Psoas muscle (tissue), 8 donors: ENCODE results near the gene TRPM2. TPM values are rescaled to one million over a fixed set of nuclear protein-coding genes. Genes with fewer than 3 reads are reported as not detected.

Source experiments
- ATAC-seq, 4 donors: fragments of 200-7000 bp; cut with Tn5 transposase; one replicate each; pipeline ENCODE4 v1.9.1; 2020; ENCODE audit warnings: moderate library complexity in 3 of 4, mild to moderate bottlenecking in 2 of 4
- DNase-seq, 2 donors: peaks; one replicate each; pipeline ENCODE4 v3.0.0-alpha.2; 2020
- H3K27ac ChIP-seq: fragments of 200-600 bp; one replicate; pipeline ENCODE4 v1.8.0; 2022
- H3K27me3 ChIP-seq, 3 donors: fragments of 200-600 bp in 1 of 3; one replicate each; pipeline versions ENCODE4 v1.6.1 to v1.8.0; 2013 to 2022; ENCODE audit warnings: low read length in 2 of 3, mild to moderate bottlenecking in 2 of 3, moderate library complexity in 1 of 3; ENCODE audit not compliant: insufficient read depth in 3 of 3
- H3K36me3 ChIP-seq, 2 donors: fragments of 200-600 bp in 1 of 2; one replicate each; pipeline versions ENCODE4 v1.6.1 to v1.8.0; 2013 to 2022; ENCODE audit warnings: low read depth in 1 of 2, mild to moderate bottlenecking in 1 of 2, moderate library complexity in 1 of 2; ENCODE audit not compliant: insufficient read depth in 1 of 2
- H3K4me1 ChIP-seq: fragments of 200-600 bp; one replicate; pipeline ENCODE4 v1.8.0; 2022
- H3K4me3 ChIP-seq: fragments of 200-600 bp; one replicate; pipeline ENCODE4 v1.8.0; 2022; ENCODE audit warnings: mild to moderate bottlenecking
- H3K9me3 ChIP-seq: fragments of 200-600 bp; one replicate; pipeline ENCODE4 v1.8.0; 2022
- WGBS, 3 donors: extraction: QIAGEN DNeasy Blood & Tissue Kit; methylation state at CpG; one replicate each; pipeline versions ENCODE4 v1.1.6 to v1.1.7; 2013; 5-methylcytosine and 5-hydroxymethylcytosine counted together
- intact Hi-C, 2 donors: fragments of 100-400 bp; cut with DNase I; formaldehyde crosslinking; loops; one replicate each; pipeline versions ENCODE4 v1.11.0 to v1.14.2; 2022
- polyA plus RNA-seq, 3 donors: library from polyadenylated mRNA; stranded (reverse); fragments of 200-250 nt; gene quantifications; one replicate each; pipeline ENCODE4 v1.2.3, GENCODE V29; 2013
- total RNA-seq, 4 donors: library from RNA; stranded (reverse); fragmentation: NEBNext Ultra II Directional in 2 of 4; extraction: Animal tissue kit (Norgen Biotek cat#: 25700) in 2 of 4; gene quantifications; one replicate each; pipeline versions ENCODE4 v1.2.1 to v1.2.4, GENCODE V29; 2021 to 2023
- TF ChIP-seq, protein P1 (sequence below): fragments of 200-600 bp; IDR thresholded peaks from one replicate; pipeline ENCODE4 v1.8.0; 2022; ENCODE audit warnings: antibody characterized with exemption
- donor health status: healthy with polysubstance abuse.
- donor health status: DM: no; HTN: no; CAD: no; lungs with moderate emphysema.
- donor health status: Bipolar disorder and iron deficiency.
- donor health status: healthy.
- donor health status: DM: yes; HTN: yes; CAD: no.
- donor health status: DM: no; HTN: no; CAD: no.
- donor health status: DM: no; HTN: no; CAD: no.
- donor health status: DM: yes; HTN: yes; CAD: no.

Gene TRPM2
- total and polyA plus RNA-seq, 7 donors, result 0.08 to 1.7 (median 0.76) TPM

DNA sequence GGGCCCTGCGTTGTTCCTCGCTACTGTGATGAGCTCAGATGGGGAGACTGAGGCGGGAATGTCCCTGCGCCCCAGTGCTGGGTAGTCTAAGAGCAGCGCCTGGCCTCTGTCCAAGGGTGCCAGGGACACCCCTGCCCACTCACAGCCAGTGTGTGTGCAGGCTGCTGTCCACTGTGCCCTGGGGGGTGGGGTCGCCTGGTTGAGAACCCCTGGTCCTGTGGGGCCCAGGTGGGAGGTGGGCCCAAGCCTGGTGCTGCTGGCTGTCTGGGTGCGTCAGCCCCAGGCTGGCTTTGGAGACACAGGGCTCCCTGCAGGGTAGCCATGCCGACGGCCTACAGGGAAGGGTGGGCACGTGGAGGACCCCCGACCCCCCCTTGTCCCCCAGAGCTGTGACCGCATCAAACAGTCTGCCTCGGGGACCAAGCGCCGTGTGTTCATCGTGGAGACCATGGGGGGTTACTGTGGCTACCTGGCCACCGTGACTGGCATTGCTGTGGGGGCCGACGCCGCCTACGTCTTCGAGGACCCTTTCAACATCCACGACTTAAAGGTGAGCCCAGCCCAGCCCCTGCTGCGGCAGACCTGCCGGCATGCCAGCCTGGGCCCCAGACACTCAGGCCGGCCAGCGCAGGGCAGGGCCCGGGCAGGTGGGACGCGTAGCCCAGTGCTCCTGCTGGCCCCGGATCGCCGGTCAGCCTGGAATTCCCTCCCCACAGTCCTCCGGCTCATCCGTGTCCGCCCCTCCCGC is 29.1 kb upstream of the TRPM2 start:
- 92 to 95% (median 93%) methylated on average over 35 to 37 of the region's 37 CpGs for WGBS, 3 donors
- H3K4me1 ChIP-seq, result no peaks in the 10 kb centered on the region
- no peak for DNase-seq
- TF ChIP-seq, protein P1, sequence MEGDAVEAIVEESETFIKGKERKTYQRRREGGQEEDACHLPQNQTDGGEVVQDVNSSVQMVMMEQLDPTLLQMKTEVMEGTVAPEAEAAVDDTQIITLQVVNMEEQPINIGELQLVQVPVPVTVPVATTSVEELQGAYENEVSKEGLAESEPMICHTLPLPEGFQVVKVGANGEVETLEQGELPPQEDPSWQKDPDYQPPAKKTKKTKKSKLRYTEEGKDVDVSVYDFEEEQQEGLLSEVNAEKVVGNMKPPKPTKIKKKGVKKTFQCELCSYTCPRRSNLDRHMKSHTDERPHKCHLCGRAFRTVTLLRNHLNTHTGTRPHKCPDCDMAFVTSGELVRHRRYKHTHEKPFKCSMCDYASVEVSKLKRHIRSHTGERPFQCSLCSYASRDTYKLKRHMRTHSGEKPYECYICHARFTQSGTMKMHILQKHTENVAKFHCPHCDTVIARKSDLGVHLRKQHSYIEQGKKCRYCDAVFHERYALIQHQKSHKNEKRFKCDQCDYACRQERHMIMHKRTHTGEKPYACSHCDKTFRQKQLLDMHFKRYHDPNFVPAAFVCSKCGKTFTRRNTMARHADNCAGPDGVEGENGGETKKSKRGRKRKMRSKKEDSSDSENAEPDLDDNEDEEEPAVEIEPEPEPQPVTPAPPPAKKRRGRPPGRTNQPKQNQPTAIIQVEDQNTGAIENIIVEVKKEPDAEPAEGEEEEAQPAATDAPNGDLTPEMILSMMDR, result no peak
- ATAC-seq, result peak in 1 of 4 donors; percentile 21
- H3K9me3 ChIP-seq, result no peaks in the 10 kb centered on the region
- intact Hi-C loops, result loop anchor here in 1 of 2 donors (10.0 kb wide), 1 partner anchor 61 kb away; no protein-coding TSS in a partner anchor
- H3K36me3 ChIP-seq, result peaks cover 0 to 45% of the 10 kb centered on the region in 2 donors
- no peaks in the 10 kb centered on the region for H3K27me3 ChIP-seq
- no peak overlapping the region for H3K27ac ChIP-seq
- H3K4me3 ChIP-seq, result peak overlapping the region; percentile 30

DNA sequence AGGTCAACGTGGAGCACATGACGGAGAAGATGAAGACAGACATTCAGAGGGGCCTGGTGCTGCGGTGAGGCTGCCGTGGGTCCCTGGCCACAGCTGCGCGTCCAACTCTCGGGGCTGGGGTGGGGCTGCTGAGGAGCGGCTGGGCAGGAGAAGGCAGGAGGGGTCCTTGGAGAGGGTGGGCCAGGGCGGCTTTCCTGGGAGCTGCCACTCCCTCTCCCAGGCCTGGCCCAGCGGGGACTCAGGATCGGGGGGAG is 28.6 kb upstream of the TRPM2 start:
- WGBS, 3 donors, result 90 to 94% (median 93%) methylated on average over 11 of the region's 11 CpGs
- H3K36me3 ChIP-seq, result peaks cover 0 to 44% of the 10 kb centered on the region in 2 donors
- intact Hi-C loops, result loop anchor here in 1 of 2 donors (10.0 kb wide), 1 partner anchor 60 kb away; no protein-coding TSS in a partner anchor
- ATAC-seq (no peak), DNase-seq (no peak)
- no peak overlapping the region for H3K4me3 ChIP-seq
- TF ChIP-seq, protein P1, result no peak
- H3K9me3 ChIP-seq, result no peaks in the 10 kb centered on the region
- H3K4me1 ChIP-seq, result no peaks in the 10 kb centered on the region
- H3K27me3 ChIP-seq, result no peaks in the 10 kb centered on the region
- no peak overlapping the region for H3K27ac ChIP-seq

DNA sequence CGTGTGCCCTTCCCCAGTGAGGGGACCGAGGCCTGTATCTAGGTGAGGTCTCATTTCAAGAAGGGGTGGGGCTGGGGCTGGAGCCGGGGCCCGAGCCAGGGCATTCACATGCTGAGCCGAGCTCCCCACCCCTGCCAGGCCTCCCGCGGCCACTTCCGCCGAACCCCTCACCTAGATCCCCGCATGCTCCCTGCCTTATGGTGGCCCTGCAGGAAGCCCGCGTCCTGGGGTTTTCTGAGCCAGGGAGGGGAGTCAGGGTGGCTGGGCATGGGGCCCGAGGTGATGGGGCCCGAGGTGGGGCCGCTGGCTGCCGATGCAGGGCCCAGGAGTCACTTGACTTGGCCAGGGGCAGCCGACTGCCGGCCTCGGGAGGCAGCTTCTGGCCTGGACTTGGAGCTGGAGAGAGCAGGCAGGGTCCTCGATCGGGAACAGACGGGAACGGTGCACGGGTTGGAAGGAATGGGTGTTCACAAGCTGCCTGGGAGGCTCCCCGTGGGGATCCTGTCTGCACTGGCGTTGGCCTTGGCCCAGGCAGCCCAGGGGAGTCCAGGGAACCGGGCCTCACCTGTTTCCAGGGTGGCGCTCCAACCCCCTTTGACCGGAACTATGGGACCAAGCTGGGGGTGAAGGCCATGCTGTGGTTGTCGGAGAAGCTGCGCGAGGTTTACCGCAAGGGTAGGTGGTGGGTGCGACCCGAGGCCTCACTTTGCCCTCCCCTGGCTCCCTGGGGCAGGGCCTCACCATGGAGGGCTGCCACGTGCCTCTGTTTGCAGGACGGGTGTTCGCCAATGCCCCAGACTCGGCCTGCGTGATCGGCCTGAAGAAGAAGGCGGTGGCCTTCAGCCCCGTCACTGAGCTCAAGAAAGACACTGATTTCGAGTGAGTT is 27.8 kb upstream of the TRPM2 start:
- no peak for ATAC-seq
- intact Hi-C loops, result loop anchor here in 1 of 2 donors (10.0 kb wide), 1 partner anchor 59 kb away; no protein-coding TSS in a partner anchor
- peaks cover 0 to 42% of the 10 kb centered on the region in 2 donors for H3K36me3 ChIP-seq

DNA sequence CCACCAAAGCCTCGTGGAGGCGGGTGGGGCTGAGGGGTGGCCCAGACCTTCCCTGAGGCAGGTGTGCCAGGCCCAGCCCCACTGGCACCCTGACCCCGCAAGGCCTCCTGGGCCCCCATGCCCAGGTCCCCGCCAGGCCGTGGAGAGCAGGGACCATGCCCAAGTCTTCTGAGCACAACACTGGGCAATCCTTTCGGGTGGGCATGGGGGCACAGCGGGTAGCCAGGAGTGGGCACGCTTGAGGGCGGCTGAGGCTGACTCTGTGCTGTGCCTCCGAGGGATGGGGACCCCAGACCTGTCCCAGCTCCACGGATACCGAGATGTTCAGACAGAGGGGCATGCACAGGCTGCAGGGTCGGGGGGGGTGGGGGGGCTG is 27.2 kb upstream of the TRPM2 start:
- no peaks in the 10 kb centered on the region for H3K27me3 ChIP-seq
- no peak for ATAC-seq
- 86 to 92% (median 91%) methylated on average over 11 to 13 of the region's 13 CpGs for WGBS, 3 donors
- H3K4me1 ChIP-seq, result no peaks in the 10 kb centered on the region
- H3K27ac ChIP-seq, result no peak overlapping the region
- intact Hi-C loops, result loop anchor here in 1 of 2 donors (10.0 kb wide), 1 partner anchor 59 kb away; no protein-coding TSS in a partner anchor
- peaks cover 0 to 42% of the 10 kb centered on the region in 2 donors for H3K36me3 ChIP-seq
- no peak overlapping the region for H3K4me3 ChIP-seq
- TF ChIP-seq, protein P1, result no peak
- H3K9me3 ChIP-seq, result no peaks in the 10 kb centered on the region
- DNase-seq, result no peak

More for the DNA sequence above, 27.8 kb upstream of the TRPM2 start:
- WGBS, 3 donors, result 82 to 84% (median 83%) methylated on average over 42 to 44 of the region's 44 CpGs
- Histone ChIP-seq H3K9me3 (no peaks in the 10 kb centered on the region), H3K27ac (no peak overlapping the region), H3K4me1 (no peaks in the 10 kb centered on the region), H3K4me3 (no peak overlapping the region), H3K27me3 (no peaks in the 10 kb centered on the region)
- TF ChIP-seq, protein P1, result no peak
- no peak for DNase-seq
